SIG-M5 treated with dmso at 0.1 percent for 504 hours (cell line): Measurements from ENCODE around the gene EVC2.
"Not testable (repeated sequence)": the region's sequence is repeated elsewhere in the genome, so short reads cannot be mapped to it uniquely, and the experiment has no call there.

Experiments
- DNase-seq: peaks from one replicate; lab custom pipeline; 2025; ENCODE audit not compliant: unreplicated experiment; lab: John Stamatoyannopoulos, UW

The EVC2 gene

GRCh38 chr4:5629542-5629941 lies 78.8 kb downstream of the EVC2 start:
- no peak for DNase-seq

- DNase-seq, result no peak
Measured at GRCh38 chr4:5626913-5627312, 81.4 kb downstream of the EVC2 start.

GRCh38 chr4:5622596-5622995 lies 85.8 kb downstream of the EVC2 start:
- DNase-seq, result no peak

- no peak for DNase-seq
Measured at GRCh38 chr4:5619913-5620625, 88.3 kb downstream of the EVC2 start.

- DNase-seq, result no peak
Measured at GRCh38 chr4:5618051-5618960, 90.1 kb downstream of the EVC2 start.

- no peak for DNase-seq
Measured at GRCh38 chr4:5616331-5616950, 91.9 kb downstream of the EVC2 start.

GRCh38 chr4:5615496-5616075 lies 92.8 kb downstream of the EVC2 start:
- no peak for DNase-seq

- no peak for DNase-seq
Measured at GRCh38 chr4:5611750-5612149, 96.6 kb downstream of the EVC2 start.

GRCh38 chr4:5609306-5610007 lies 98.9 kb downstream of the EVC2 start:
- no peak for DNase-seq

GRCh38 chr4:5593828-5594227 lies 114.5 kb downstream of the EVC2 start:
- not testable (repeated sequence) for DNase-seq

GRCh38 chr4:5592272-5592671 lies 116.1 kb downstream of the EVC2 start:
- no peak for DNase-seq

GRCh38 chr4:5589495-5589894 lies 118.9 kb downstream of the EVC2 start:
- DNase-seq, result no peak

- no peak for DNase-seq
Measured at GRCh38 chr4:5588046-5588445, 120.3 kb downstream of the EVC2 start.

- DNase-seq, result no peak
Measured at GRCh38 chr4:5575941-5576340, 132.4 kb downstream of the EVC2 start.

GRCh38 chr4:5574386-5574785 lies 134.0 kb downstream of the EVC2 start:
- no peak for DNase-seq

GRCh38 chr4:5573965-5574364 lies 134.4 kb downstream of the EVC2 start:
- no peak for DNase-seq

- no peak for DNase-seq
Measured at GRCh38 chr4:5572751-5573150, 135.6 kb downstream of the EVC2 start.

- DNase-seq, result no peak
Measured at GRCh38 chr4:5572114-5572513, 136.2 kb downstream of the EVC2 start.

- DNase-seq, result no peak
Measured at GRCh38 chr4:5571646-5572045, 136.7 kb downstream of the EVC2 start.

GRCh38 chr4:5569451-5569850 lies 138.9 kb downstream of the EVC2 start:
- no peak for DNase-seq

- no peak for DNase-seq
Measured at GRCh38 chr4:5568931-5569330, 139.4 kb downstream of the EVC2 start.
